Measurements from ENCODE around the gene SLC8A3.

SLC8A3 gene

GRCh38 chr14:70021548-70022220 is 167.1 kb downstream of the SLC8A3 start:
- no peak for DNase-seq (ENCODE audit: low read depth)
- no peaks in the 10 kb centered on the region for H3K9me3 ChIP-seq (ENCODE audit: control insufficient read depth, low read length)
- peaks cover 22% of the 10 kb centered on the region for H3K4me1 ChIP-seq (ENCODE audit: control insufficient read depth, insufficient read depth, low read length)

DNA sequence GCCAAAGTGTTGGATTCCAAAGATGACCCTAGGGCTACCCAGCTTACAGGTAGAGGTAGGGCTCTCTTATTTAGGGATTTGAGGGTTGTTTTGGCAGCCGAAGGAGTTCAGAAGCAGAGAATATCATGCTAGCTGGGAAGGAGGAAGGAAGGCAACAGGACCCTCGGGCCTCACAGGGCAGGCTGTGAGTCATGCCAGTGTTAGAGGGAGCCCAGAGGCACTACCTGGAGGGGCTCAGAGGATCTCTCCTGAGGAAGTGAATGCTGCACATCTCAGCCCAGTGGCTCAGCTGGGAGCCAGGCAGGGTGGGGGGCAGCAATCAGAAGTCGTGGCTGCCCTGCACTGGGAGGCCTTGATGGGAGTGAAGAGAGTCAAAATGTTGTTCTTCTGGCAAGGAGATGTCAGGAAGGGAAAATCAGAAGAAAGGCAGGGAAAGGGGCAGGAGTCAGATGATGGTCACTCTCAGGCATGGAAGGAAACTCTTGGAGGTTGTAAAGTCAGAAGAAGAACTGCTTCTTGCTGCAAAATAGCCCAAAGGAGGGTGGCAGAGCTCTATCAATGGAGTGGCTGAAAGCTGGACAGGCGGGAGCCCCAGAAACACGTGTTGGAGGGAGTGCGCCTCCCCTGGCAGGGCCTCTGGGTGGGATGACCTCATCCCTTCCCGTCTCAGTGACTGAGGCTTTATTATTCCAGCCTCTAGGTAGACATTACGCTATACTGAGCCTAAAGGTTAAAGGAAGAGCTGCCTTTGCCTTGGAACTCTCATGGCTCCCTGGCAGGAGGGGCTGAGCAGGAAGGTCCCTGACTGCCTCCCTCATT is 168.2 kb downstream of the SLC8A3 start:
- H3K9ac ChIP-seq (ENCODE audit: low read length): no peak overlapping the region
- DNase-seq (ENCODE audit: low read depth): no peak
- H3K9me3 ChIP-seq (ENCODE audit: control insufficient read depth, low read length): no peaks in the 10 kb centered on the region
- no peak overlapping the region for H3K4me3 ChIP-seq (ENCODE audit: low read length)
- H3K36me3 ChIP-seq (ENCODE audit: control insufficient read depth, insufficient read depth, low read length, severe bottlenecking): peaks cover 11% of the 10 kb centered on the region
- H3K27me3 ChIP-seq (replicated peaks; ENCODE audit: control insufficient read depth, insufficient read depth, low read length): no peaks in the 10 kb centered on the region
- H3K4me1 ChIP-seq (ENCODE audit: control insufficient read depth, insufficient read depth, low read length): peaks cover 22% of the 10 kb centered on the region

More at GRCh38 chr14:70021548-70022220, 167.1 kb downstream of the SLC8A3 start:
- Histone ChIP-seq H3K36me3 (ENCODE audit: control insufficient read depth, insufficient read depth, low read length, severe bottlenecking) (peaks cover 16% of the 10 kb centered on the region), H3K9ac (ENCODE audit: low read length) (no peak overlapping the region), H3K4me3 (ENCODE audit: low read length) (no peak overlapping the region), H3K27me3 (replicated peaks; ENCODE audit: control insufficient read depth, insufficient read depth, low read length) (no peaks in the 10 kb centered on the region)

- DNase-seq (ENCODE audit: low read depth): no peak
- peaks cover 16% of the 10 kb centered on the region for H3K36me3 ChIP-seq (ENCODE audit: control insufficient read depth, insufficient read depth, low read length, severe bottlenecking)
- H3K4me1 ChIP-seq (ENCODE audit: control insufficient read depth, insufficient read depth, low read length): peaks cover 22% of the 10 kb centered on the region
- no peaks in the 10 kb centered on the region for H3K9me3 ChIP-seq (ENCODE audit: control insufficient read depth, low read length)
- H3K27me3 ChIP-seq (replicated peaks; ENCODE audit: control insufficient read depth, insufficient read depth, low read length): no peaks in the 10 kb centered on the region
- H3K4me3 ChIP-seq (ENCODE audit: low read length): no peak overlapping the region
- no peak overlapping the region for H3K9ac ChIP-seq (ENCODE audit: low read length)
Observed at GRCh38 chr14:70019695-70020094, 169.1 kb downstream of the SLC8A3 start.

GRCh38 chr14:70018713-70019211 is 170.0 kb downstream of the SLC8A3 start:
- DNase-seq (ENCODE audit: low read depth): peak; percentile 44
- H3K36me3 ChIP-seq (ENCODE audit: control insufficient read depth, insufficient read depth, low read length, severe bottlenecking): peaks cover 23% of the 10 kb centered on the region

GRCh38 chr14:70018230-70018629 is 170.5 kb downstream of the SLC8A3 start:
- H3K27me3 ChIP-seq (replicated peaks; ENCODE audit: control insufficient read depth, insufficient read depth, low read length): no peaks in the 10 kb centered on the region
- peaks cover 22% of the 10 kb centered on the region for H3K36me3 ChIP-seq (ENCODE audit: control insufficient read depth, insufficient read depth, low read length, severe bottlenecking)
- H3K4me1 ChIP-seq (ENCODE audit: control insufficient read depth, insufficient read depth, low read length): peaks cover 22% of the 10 kb centered on the region
- peak overlapping the region; percentile 60 for H3K4me3 ChIP-seq (ENCODE audit: low read length)
- peak overlapping the region; percentile 17 for H3K9ac ChIP-seq (ENCODE audit: low read length)
- DNase-seq (ENCODE audit: low read depth): no peak
- H3K9me3 ChIP-seq (ENCODE audit: control insufficient read depth, low read length): no peaks in the 10 kb centered on the region

More at GRCh38 chr14:70018713-70019211, 170.0 kb downstream of the SLC8A3 start:
- Histone ChIP-seq H3K9ac (ENCODE audit: low read length) (peak overlapping the region; percentile 17), H3K27me3 (replicated peaks; ENCODE audit: control insufficient read depth, insufficient read depth, low read length) (no peaks in the 10 kb centered on the region), H3K4me1 (ENCODE audit: control insufficient read depth, insufficient read depth, low read length) (peaks cover 22% of the 10 kb centered on the region), H3K4me3 (ENCODE audit: low read length) (peak overlapping the region; percentile 60), H3K9me3 (ENCODE audit: control insufficient read depth, low read length) (no peaks in the 10 kb centered on the region)

DNA sequence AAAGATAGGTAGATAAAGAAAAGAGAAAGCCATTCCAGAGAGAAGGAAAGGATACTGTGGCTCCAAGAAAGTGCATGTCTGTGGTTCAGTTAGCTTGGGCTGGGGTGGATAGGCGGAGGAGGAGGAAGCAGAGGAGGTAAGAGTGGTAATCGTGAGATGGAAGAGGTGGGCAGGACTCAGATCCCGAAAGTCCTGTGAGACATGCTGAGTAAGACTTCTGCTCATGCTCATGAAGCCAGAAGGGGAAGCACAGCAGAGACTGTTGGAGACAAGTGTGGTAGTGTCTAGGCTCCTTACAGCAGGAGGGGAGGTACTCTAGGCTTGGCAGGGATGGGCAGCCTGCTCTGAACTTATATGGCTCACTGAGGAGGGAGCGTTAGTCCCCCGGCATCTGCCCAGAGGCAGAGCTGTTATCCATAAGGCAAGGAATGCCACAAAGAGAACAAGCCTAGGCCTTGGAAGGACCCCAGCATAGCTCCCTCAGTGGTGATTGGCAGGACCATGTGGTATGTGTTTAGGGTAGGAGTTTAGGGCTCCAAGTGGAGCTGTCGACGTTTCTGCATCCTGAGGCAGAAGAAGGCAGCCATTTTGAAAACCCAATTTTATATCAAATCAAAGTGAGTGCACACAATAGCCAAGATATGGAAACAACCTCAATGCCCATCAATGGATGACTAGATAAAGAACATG is 174.2 kb downstream of the SLC8A3 start:
- Histone ChIP-seq H3K4me3 (ENCODE audit: low read length) (no peak overlapping the region), H3K9me3 (ENCODE audit: control insufficient read depth, low read length) (no peaks in the 10 kb centered on the region), H3K9ac (ENCODE audit: low read length) (no peak overlapping the region), H3K4me1 (ENCODE audit: control insufficient read depth, insufficient read depth, low read length) (peaks cover 12% of the 10 kb centered on the region), H3K36me3 (ENCODE audit: control insufficient read depth, insufficient read depth, low read length, severe bottlenecking) (peaks cover 29% of the 10 kb centered on the region), H3K27me3 (replicated peaks; ENCODE audit: control insufficient read depth, insufficient read depth, low read length) (no peaks in the 10 kb centered on the region)
- DNase-seq (ENCODE audit: low read depth): no peak

DNA sequence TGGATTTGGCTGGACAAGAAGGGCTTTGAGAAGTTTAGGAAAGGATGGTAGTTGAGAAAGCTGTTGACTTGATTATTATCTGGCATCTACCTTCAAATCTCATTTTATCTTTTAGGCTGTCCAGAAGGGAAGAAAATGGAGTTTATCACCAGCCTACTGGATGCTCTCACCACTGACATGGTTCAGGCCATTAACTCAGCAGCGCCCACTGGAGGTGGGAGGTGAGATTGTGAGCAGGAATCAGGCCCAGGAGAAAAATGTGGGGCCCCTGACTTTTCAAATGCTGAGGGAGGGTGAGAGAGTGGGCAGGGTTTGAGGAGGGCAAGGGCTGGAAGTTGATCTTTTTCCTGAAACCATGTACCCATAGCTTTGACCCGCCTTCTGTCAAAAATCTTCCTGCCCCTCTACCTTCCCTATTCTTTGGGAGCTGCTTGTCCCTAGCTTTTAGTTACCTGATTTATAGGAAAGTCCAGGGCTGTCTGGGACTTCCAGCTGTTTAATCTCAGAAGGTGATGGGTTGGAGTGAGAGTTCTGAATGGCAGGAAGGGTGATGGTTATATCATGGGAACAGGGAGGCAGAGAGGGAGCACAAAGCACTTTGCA is 175.4 kb downstream of the SLC8A3 start:
- Histone ChIP-seq H3K9me3 (ENCODE audit: control insufficient read depth, low read length) (no peaks in the 10 kb centered on the region), H3K4me1 (ENCODE audit: control insufficient read depth, insufficient read depth, low read length) (peaks cover under 1% of the 10 kb centered on the region), H3K36me3 (ENCODE audit: control insufficient read depth, insufficient read depth, low read length, severe bottlenecking) (peaks cover 29% of the 10 kb centered on the region), H3K4me3 (ENCODE audit: low read length) (no peak overlapping the region), H3K27me3 (replicated peaks; ENCODE audit: control insufficient read depth, insufficient read depth, low read length) (no peaks in the 10 kb centered on the region), H3K9ac (ENCODE audit: low read length) (no peak overlapping the region)
- DNase-seq (ENCODE audit: low read depth): no peak

GRCh38 chr14:70011708-70012107 is 177.0 kb downstream of the SLC8A3 start:
- no peaks in the 10 kb centered on the region for H3K9me3 ChIP-seq (ENCODE audit: control insufficient read depth, low read length)
- no peaks in the 10 kb centered on the region for H3K27me3 ChIP-seq (replicated peaks; ENCODE audit: control insufficient read depth, insufficient read depth, low read length)
- H3K4me3 ChIP-seq (ENCODE audit: low read length): no peak overlapping the region
- no peak for DNase-seq (ENCODE audit: low read depth)
- H3K36me3 ChIP-seq (ENCODE audit: control insufficient read depth, insufficient read depth, low read length, severe bottlenecking): peaks cover 29% of the 10 kb centered on the region
- no peaks in the 10 kb centered on the region for H3K4me1 ChIP-seq (ENCODE audit: control insufficient read depth, insufficient read depth, low read length)
- no peak overlapping the region for H3K9ac ChIP-seq (ENCODE audit: low read length)

- Histone ChIP-seq H3K4me3 (ENCODE audit: low read length) (no peak overlapping the region), H3K36me3 (ENCODE audit: control insufficient read depth, insufficient read depth, low read length, severe bottlenecking) (peaks cover 29% of the 10 kb centered on the region), H3K27me3 (replicated peaks; ENCODE audit: control insufficient read depth, insufficient read depth, low read length) (no peaks in the 10 kb centered on the region), H3K4me1 (ENCODE audit: control insufficient read depth, insufficient read depth, low read length) (no peaks in the 10 kb centered on the region), H3K9me3 (ENCODE audit: control insufficient read depth, low read length) (no peaks in the 10 kb centered on the region), H3K9ac (ENCODE audit: low read length) (no peak overlapping the region)
- DNase-seq (ENCODE audit: low read depth): no peak
Observed at GRCh38 chr14:70011098-70011497, 177.7 kb downstream of the SLC8A3 start.

DNA sequence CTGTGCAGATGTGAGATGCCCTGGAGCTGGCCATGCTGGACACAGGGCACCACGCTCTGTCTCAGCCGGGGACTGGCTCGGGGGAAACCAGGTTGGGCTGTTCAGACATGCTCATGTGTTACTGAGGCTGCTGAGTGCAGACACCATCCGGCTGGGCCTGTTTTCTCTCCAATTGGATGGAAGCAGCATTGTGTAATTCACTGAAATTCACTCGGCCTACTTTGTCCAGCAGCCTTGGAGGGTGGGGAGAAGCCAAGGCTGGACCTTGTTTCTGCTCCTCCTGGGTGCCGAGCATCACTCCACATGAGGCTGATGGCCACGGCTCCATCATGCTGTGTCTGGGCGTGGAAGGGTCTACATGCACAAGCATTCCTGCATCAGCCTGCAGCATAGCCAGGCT is 178.8 kb downstream of the SLC8A3 start:
- H3K4me1 ChIP-seq (ENCODE audit: control insufficient read depth, insufficient read depth, low read length): no peaks in the 10 kb centered on the region
- no peaks in the 10 kb centered on the region for H3K27me3 ChIP-seq (replicated peaks; ENCODE audit: control insufficient read depth, insufficient read depth, low read length)
- no peaks in the 10 kb centered on the region for H3K9me3 ChIP-seq (ENCODE audit: control insufficient read depth, low read length)
- H3K9ac ChIP-seq (ENCODE audit: low read length): no peak overlapping the region
- no peak for DNase-seq (ENCODE audit: low read depth)
- H3K4me3 ChIP-seq (ENCODE audit: low read length): no peak overlapping the region
- peaks cover 26% of the 10 kb centered on the region for H3K36me3 ChIP-seq (ENCODE audit: control insufficient read depth, insufficient read depth, low read length, severe bottlenecking)

Data from adipocyte (in vitro differentiated cells).